ENCODE results near the gene ATP2B2. TPM values are rescaled to one million over a fixed set of nuclear protein-coding genes. Genes with fewer than 3 reads are reported as not detected.

The ATP2B2 gene
- total and polyA plus RNA-seq, 9 of the 15 experiments (the other 6 are each of a cell fraction or from before 2014, with no cell fraction given): 0.06 TPM; not detected in 8

DNA sequence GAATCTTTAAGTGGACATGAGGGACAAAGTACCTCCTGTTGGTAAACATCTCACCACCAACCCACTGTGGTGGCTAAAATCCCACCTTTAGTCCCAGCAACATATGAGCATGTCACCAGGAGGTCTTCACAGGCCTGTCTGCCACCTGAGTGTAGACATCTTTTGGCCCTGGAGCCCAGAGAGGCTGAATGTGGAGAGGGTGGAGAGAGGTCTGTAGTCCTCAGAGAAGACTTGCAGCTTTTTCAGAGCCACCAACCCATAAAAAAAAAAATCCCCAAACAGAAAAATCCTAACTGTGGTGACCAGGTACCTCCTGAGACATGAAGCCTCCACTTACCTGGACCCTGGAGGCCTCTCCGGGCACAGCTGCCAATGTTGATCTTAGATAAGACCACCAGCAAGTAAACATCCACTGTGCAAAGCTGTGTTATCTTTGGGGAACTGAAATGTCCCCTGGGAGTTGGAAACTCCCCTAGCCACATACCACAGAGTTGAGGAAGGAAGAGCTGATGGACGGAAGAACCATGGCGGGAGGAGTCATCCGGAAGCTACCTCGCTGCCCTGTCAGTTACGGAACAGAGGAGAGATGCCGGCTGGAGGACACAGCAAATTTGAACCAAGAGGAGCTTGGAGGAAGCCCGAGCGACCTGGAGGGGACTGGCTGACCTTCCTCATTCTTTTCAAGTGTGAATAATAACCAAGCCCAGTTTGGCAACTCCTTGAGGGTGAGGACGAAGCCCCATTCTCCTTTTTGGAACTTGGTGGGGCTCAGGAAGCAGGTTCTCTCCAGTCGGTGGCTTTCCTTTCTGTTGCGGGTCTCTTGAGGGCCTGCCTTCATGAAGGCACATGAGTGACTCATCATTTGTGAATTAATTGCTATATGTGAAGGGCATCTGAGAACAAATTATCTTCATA is 212.6 kb downstream of the ATP2B2 start, which contains the start of gene GHRL (continued):
- TF ChIP-seq NEUROD1 (IDR thresholded peaks at IDR 0.05; ENCODE audit: borderline replicate concordance, low read depth, low read length, partially characterized antibody) (no peak), FUS (optimal IDR thresholded peaks at IDR 0.05; ENCODE audit: low read depth, low read length) (no peak), POLR2AphosphoS2 (IDR thresholded peaks at IDR 0.05; ENCODE audit: low read length) (no peak; the same call in 1 of the 2 replicates), CTBP1 (IDR thresholded peaks at IDR 0.05; ENCODE audit: borderline replicate concordance) (peak; percentile 93), NONO (IDR thresholded peaks at IDR 0.05; ENCODE audit: low read depth in 2 of 2, low read length in 1 of 2) (0 out of 4 replicates have a peak, but pooled peaks of 1 of the 2 experiments have one; percentile 8), ADNP (tag; IDR thresholded peaks at IDR 0.05) (no peak), ATF7 (IDR thresholded peaks at IDR 0.05) (peak; percentile 41), ZNF274 (IDR thresholded peaks at IDR 0.05; ENCODE audit: borderline replicate concordance, low read depth, low read length) (no peak), CCNT2 (IDR thresholded peaks at IDR 0.05; ENCODE audit: borderline replicate concordance, extremely low read depth, insufficient read length, low read depth, low read length) (peak; percentile 30), ZC3H4 (CRISPR knock-in tag; IDR thresholded peaks at IDR 0.05; ENCODE audit: borderline replicate concordance) (no peak), ZNF280B (CRISPR knock-in tag; IDR thresholded peaks at IDR 0.05) (no peak), ZBTB17 (CRISPR knock-in tag; IDR thresholded peaks at IDR 0.05) (peak; percentile 47; the same call in 1 of the 2 replicates), ZEB2 (IDR thresholded peaks at IDR 0.05) (peak; percentile 85), RAD51 (IDR thresholded peaks at IDR 0.05; ENCODE audit: borderline replicate concordance, low read depth) (no peak), JUND (IDR thresholded peaks at IDR 0.05; ENCODE audit: borderline replicate concordance, low read depth, low read length) (no peak), JUND (tag; IDR thresholded peaks at IDR 0.05; ENCODE audit: borderline replicate concordance, low read depth, low read length) (peak; percentile 54; the same call in 1 of the 3 replicates), ETV5 (CRISPR knock-in tag; IDR thresholded peaks at IDR 0.05; ENCODE audit: low read depth) (peak; percentile 74; the same call in 1 of the 2 replicates), TAL1 (IDR thresholded peaks at IDR 0.05) (peak; percentile 55), ZNF444 (CRISPR knock-in tag; IDR thresholded peaks at IDR 0.05) (no peak), XRCC4 (IDR thresholded peaks at IDR 0.05; ENCODE audit: extremely low read depth, insufficient read depth, insufficient read length) (no peak), ZNF324 (CRISPR knock-in tag; IDR thresholded peaks at IDR 0.05) (no peak)
- TF ChIP-seq, protein P1, sequence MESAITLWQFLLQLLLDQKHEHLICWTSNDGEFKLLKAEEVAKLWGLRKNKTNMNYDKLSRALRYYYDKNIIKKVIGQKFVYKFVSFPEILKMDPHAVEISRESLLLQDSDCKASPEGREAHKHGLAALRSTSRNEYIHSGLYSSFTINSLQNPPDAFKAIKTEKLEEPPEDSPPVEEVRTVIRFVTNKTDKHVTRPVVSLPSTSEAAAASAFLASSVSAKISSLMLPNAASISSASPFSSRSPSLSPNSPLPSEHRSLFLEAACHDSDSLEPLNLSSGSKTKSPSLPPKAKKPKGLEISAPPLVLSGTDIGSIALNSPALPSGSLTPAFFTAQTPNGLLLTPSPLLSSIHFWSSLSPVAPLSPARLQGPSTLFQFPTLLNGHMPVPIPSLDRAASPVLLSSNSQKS (CRISPR knock-in tag; IDR thresholded peaks at IDR 0.05): no peak
- TF ChIP-seq, protein P2, sequence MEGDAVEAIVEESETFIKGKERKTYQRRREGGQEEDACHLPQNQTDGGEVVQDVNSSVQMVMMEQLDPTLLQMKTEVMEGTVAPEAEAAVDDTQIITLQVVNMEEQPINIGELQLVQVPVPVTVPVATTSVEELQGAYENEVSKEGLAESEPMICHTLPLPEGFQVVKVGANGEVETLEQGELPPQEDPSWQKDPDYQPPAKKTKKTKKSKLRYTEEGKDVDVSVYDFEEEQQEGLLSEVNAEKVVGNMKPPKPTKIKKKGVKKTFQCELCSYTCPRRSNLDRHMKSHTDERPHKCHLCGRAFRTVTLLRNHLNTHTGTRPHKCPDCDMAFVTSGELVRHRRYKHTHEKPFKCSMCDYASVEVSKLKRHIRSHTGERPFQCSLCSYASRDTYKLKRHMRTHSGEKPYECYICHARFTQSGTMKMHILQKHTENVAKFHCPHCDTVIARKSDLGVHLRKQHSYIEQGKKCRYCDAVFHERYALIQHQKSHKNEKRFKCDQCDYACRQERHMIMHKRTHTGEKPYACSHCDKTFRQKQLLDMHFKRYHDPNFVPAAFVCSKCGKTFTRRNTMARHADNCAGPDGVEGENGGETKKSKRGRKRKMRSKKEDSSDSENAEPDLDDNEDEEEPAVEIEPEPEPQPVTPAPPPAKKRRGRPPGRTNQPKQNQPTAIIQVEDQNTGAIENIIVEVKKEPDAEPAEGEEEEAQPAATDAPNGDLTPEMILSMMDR (IDR thresholded peaks at IDR 0.05 in 2 of 3, conservative IDR thresholded peaks at IDR 0.05 in 1 of 3; ENCODE audit: insufficient read depth in 2 of 3, low read depth in 1 of 3, low read length in 3 of 3): peak in 1 of 3 experiments; percentile 5; a peak in 1 of 6 replicates
